Neural progenitor cell (in vitro differentiated cells): ENCODE data around the gene MYPN. TPM values are rescaled to one million over a fixed set of nuclear protein-coding genes. Genes with fewer than 3 reads are reported as not detected.

Experiments
- DNase-seq: peaks from one replicate; pipeline ENCODE4 v3.0.0-alpha.2; 2016; ENCODE audit warnings: low spot score
- H2AFZ ChIP-seq: fragments of 200-600 bp; sonication (generic); replicated peaks from 2 replicates; pipeline ENCODE4 v1.6.1; 2016; ENCODE audit warnings: antibody characterized with exemption
- H3F3A ChIP-seq: fragments of 200-600 bp; sonication (generic); 2 replicates; pipeline ENCODE4 v1.6.1; 2016; ENCODE audit warnings: antibody characterized with exemption, low read depth
- H3K27ac ChIP-seq: fragments of 200-600 bp; sonication (generic); 2 replicates; pipeline ENCODE4 v1.5.1; 2016; ENCODE audit warnings: mild to moderate bottlenecking
- H3K27me3 ChIP-seq: fragments of 200-600 bp; sonication (generic); 2 replicates; pipeline ENCODE4 v1.6.1; 2016; ENCODE audit warnings: mild to moderate bottlenecking, moderate library complexity
- H3K36me3 ChIP-seq: fragments of 200-600 bp; sonication (generic); 2 replicates; pipeline ENCODE4 v1.5.1; 2016
- H3K4me1 ChIP-seq: fragments of 200-600 bp; sonication (generic); 2 replicates; pipeline ENCODE4 v1.6.1; 2016; ENCODE audit warnings: mixed run types
- H3K4me2 ChIP-seq: fragments of 200-600 bp; sonication (generic); 2 replicates; pipeline ENCODE4 v1.6.1; 2016
- H3K4me3 ChIP-seq: fragments of 200-600 bp; sonication (generic); 2 replicates; pipeline ENCODE4 v1.5.1; 2016
- H3K79me2 ChIP-seq: fragments of 200-600 bp; sonication (generic); 2 replicates; pipeline ENCODE4 v1.6.1; 2016; ENCODE audit warnings: low read depth
- H3K9ac ChIP-seq: fragments of 200-600 bp; sonication (generic); 2 replicates; pipeline ENCODE4 v1.6.1; 2016
- H3K9me3 ChIP-seq: fragments of 200-600 bp; sonication (generic); 2 replicates; pipeline ENCODE4 v1.5.1; 2016; ENCODE audit warnings: low read depth
- H4K20me1 ChIP-seq: fragments of 200-600 bp; sonication (generic); 2 replicates; pipeline ENCODE4 v1.6.1; 2016; ENCODE audit warnings: low read depth
- H3K27ac Mint-ChIP-seq: 3 replicates; pipeline ENCODE4 v1.8.0; 2021; ENCODE audit warnings: mixed read lengths
- H3K27me3 Mint-ChIP-seq: 2 replicates; pipeline ENCODE4 v1.8.0; 2022; ENCODE audit warnings: low read depth, mild to moderate bottlenecking, inconsistent platforms, moderate library complexity, mixed read lengths; ENCODE audit not compliant: insufficient read depth
- H3K36me3 Mint-ChIP-seq: 3 replicates; pipeline ENCODE4 v1.8.0; 2021; ENCODE audit warnings: mixed read lengths
- H3K4me1 Mint-ChIP-seq: 3 replicates; pipeline ENCODE4 v1.8.0; 2021; ENCODE audit warnings: mixed read lengths
- H3K4me3 Mint-ChIP-seq: 3 replicates; pipeline ENCODE4 v1.8.0; 2021; ENCODE audit warnings: mild to moderate bottlenecking, moderate library complexity, mixed read lengths
- H3K9me3 Mint-ChIP-seq: 3 replicates; pipeline ENCODE4 v1.8.0; 2020; ENCODE audit warnings: mixed read lengths
- EZH2 ChIP-seq: fragments of 200-600 bp; sonication (generic); IDR thresholded peaks from 2 replicates; pipeline ENCODE4 v1.6.1; 2017; ENCODE audit warnings: antibody characterized with exemption, mild to moderate bottlenecking, moderate library complexity
- EZH2phosphoT487 ChIP-seq: fragments of 200-600 bp; sonication (generic); IDR thresholded peaks from 2 replicates; pipeline ENCODE4 v1.6.1; 2017; ENCODE audit warnings: antibody characterized with exemption
- total RNA-seq: library from RNA; depleted of rRNA; stranded (reverse); fragments of >200 nt; gene quantifications from 2 replicates; pipeline ENCODE4 v1.2.3, GENCODE V29; 2015; ENCODE audit warnings: low replicate concordance
- TF ChIP-seq, protein P1 (sequence below): fragments of 200-600 bp; sonication (generic); IDR thresholded peaks from 2 replicates; pipeline ENCODE4 v1.5.1; 2017; ENCODE audit warnings: antibody characterized with exemption, mild to moderate bottlenecking

Gene MYPN
- total RNA-seq, 1 donor from 2014 or later, result not detected

DNA sequence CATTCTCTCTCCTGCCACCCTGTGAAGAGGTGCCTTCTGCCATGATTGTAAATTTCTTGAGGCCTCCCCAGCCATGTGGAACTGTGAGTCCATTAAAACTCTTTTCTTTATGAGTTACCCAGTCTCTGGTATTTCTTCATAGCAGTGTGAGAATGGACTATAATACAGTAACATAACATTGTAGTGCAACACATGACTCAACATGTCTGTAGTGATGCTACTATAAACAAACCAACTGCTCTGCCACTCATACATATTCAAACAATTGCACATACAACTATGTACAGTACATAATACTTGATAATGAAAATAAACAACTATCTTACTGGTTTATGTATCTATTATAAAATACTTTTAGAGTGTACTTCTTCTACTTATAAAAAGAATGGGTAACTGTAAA lies 115.5 kb downstream of the MYPN start:
- Mint-ChIP-seq H3K36me3 (no peaks in the 10 kb centered on the region), H3K27ac (no peak overlapping the region), H3K4me3 (no peak overlapping the region), H3K27me3 (no peaks in the 10 kb centered on the region), H3K4me1 (no peaks in the 10 kb centered on the region), H3K9me3 (no peaks in the 10 kb centered on the region)
- TF ChIP-seq EZH2phosphoT487 (no peak), EZH2 (no peak)
- TF ChIP-seq, protein P1, sequence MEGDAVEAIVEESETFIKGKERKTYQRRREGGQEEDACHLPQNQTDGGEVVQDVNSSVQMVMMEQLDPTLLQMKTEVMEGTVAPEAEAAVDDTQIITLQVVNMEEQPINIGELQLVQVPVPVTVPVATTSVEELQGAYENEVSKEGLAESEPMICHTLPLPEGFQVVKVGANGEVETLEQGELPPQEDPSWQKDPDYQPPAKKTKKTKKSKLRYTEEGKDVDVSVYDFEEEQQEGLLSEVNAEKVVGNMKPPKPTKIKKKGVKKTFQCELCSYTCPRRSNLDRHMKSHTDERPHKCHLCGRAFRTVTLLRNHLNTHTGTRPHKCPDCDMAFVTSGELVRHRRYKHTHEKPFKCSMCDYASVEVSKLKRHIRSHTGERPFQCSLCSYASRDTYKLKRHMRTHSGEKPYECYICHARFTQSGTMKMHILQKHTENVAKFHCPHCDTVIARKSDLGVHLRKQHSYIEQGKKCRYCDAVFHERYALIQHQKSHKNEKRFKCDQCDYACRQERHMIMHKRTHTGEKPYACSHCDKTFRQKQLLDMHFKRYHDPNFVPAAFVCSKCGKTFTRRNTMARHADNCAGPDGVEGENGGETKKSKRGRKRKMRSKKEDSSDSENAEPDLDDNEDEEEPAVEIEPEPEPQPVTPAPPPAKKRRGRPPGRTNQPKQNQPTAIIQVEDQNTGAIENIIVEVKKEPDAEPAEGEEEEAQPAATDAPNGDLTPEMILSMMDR, result no peak
- Histone ChIP-seq H3K9ac (no peak overlapping the region), H2AFZ (no peak overlapping the region), H3K79me2 (no peaks in the 10 kb centered on the region), H3F3A (no peaks in the 10 kb centered on the region), H3K4me3 (no peak overlapping the region), H3K27ac (no peak overlapping the region), H4K20me1 (no peaks in the 10 kb centered on the region), H3K27me3 (peaks cover 5% of the 10 kb centered on the region), H3K4me2 (no peak overlapping the region), H3K9me3 (no peaks in the 10 kb centered on the region), H3K36me3 (no peaks in the 10 kb centered on the region), H3K4me1 (no peaks in the 10 kb centered on the region)
- DNase-seq, result no peak

DNA sequence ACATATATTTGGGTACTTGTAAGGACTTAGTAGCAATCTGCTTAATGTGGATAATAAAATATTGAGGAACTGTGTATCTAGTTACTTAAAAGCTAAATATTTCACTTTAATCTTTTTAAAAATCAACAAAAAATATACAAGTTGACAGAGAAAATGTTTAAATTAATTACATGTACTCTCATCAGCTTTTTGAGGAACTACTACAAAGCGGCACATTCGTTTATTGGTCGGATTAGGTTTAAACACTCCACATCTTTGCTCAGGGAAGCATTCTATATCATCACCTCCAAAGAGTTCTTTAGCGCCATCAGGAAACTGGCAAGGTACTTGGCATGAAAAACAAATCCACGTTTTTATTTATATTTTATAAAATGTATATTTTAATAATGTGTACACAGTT lies 121.0 kb downstream of the MYPN start:
- H3K27ac Mint-ChIP-seq, result no peak overlapping the region

DNA sequence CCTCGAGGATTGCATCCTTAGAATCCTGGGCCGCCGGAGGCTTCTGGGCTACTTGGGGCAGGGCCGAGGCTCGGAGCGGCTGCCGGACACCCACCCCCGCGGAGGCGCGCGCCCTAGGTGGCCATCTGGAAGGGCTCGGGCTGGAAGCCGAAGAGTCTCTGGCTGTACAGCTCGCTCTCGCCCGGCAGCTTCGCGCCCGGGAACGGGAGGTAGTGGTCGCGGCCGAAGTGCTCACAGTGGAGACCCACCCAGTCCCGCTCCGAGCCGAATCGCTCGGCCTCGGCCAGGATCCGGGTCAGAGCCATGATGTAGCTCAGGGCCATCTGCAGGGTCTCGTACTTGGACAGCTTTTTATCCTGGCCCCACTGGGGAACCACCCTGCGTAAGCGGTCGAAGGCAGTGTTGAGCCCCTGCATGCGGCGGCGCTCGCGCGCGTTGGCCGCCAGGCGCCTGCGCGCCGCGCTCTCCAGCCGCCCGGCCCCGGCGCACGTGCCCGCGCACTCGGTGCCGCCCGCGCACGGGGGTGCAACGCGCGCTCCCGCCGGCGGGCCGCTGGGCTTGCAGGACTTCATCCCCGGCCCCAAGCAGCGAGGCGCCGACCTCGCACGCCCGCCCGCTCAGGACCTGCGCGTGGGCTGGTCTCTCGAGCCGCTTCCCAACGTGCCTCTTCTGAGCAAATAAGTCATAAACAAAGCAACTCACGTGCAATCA lies 122.0 kb downstream of the MYPN start:
- H3K27ac ChIP-seq, result no peak overlapping the region
- peaks cover 7% of the 10 kb centered on the region for H3K27me3 Mint-ChIP-seq
- no peak overlapping the region for H3K9ac ChIP-seq
- DNase-seq, result peak; percentile 92
- H3K36me3 Mint-ChIP-seq, result no peaks in the 10 kb centered on the region
- H3K4me1 Mint-ChIP-seq, result peaks cover 17% of the 10 kb centered on the region
- peak overlapping the region; percentile 57 for H3K4me3 ChIP-seq
- no peaks in the 10 kb centered on the region for H3K36me3 ChIP-seq
- H4K20me1 ChIP-seq, result no peaks in the 10 kb centered on the region
- H3K9me3 ChIP-seq, result no peaks in the 10 kb centered on the region
- peak overlapping the region; percentile 100 for H2AFZ ChIP-seq
- H3K4me3 Mint-ChIP-seq, result peak overlapping the region; percentile 83
- H3K4me2 ChIP-seq, result peak overlapping the region; percentile 83
- H3K27ac Mint-ChIP-seq, result no peak overlapping the region
- peaks cover 47% of the 10 kb centered on the region for H3K27me3 ChIP-seq
- no peaks in the 10 kb centered on the region for H3K9me3 Mint-ChIP-seq
- no peaks in the 10 kb centered on the region for H3K79me2 ChIP-seq
- no peak for TF ChIP-seq EZH2phosphoT487
- TF ChIP-seq, protein P1, result peak; percentile 38
- H3K4me1 ChIP-seq, result peaks cover 9% of the 10 kb centered on the region
- peaks cover 18% of the 10 kb centered on the region for H3F3A ChIP-seq

More for the DNA sequence above, 121.0 kb downstream of the MYPN start:
- H3K4me1 Mint-ChIP-seq, result peaks cover 17% of the 10 kb centered on the region
- H3F3A ChIP-seq, result peaks cover 18% of the 10 kb centered on the region
- H3K36me3 ChIP-seq, result no peaks in the 10 kb centered on the region
- peak overlapping the region; percentile 83 for H3K4me2 ChIP-seq
- no peak overlapping the region for H3K9ac ChIP-seq
- no peaks in the 10 kb centered on the region for H4K20me1 ChIP-seq
- DNase-seq, result no peak
- no peaks in the 10 kb centered on the region for H3K36me3 Mint-ChIP-seq
- H3K4me3 Mint-ChIP-seq, result peak overlapping the region; percentile 21
- no peak for TF ChIP-seq EZH2
- no peak for TF ChIP-seq EZH2phosphoT487
- TF ChIP-seq, protein P1, result no peak
- H3K4me1 ChIP-seq, result peaks cover 9% of the 10 kb centered on the region
- peaks cover 47% of the 10 kb centered on the region for H3K27me3 ChIP-seq
- H3K27ac ChIP-seq, result no peak overlapping the region
- no peaks in the 10 kb centered on the region for H3K9me3 Mint-ChIP-seq
- no peaks in the 10 kb centered on the region for H3K9me3 ChIP-seq
- H3K79me2 ChIP-seq, result no peaks in the 10 kb centered on the region
- H2AFZ ChIP-seq, result no peak overlapping the region
- peaks cover 7% of the 10 kb centered on the region for H3K27me3 Mint-ChIP-seq
- no peak overlapping the region for H3K4me3 ChIP-seq
